ENCODE data around the gene ME2. TPM values are rescaled to one million over a fixed set of nuclear protein-coding genes. Genes with fewer than 3 reads are reported as not detected.

ME2 gene
- total and polyA plus RNA-seq, 2 donors (not counting 3 experiments of a cell fraction or from before 2014, with no cell fraction given) = 28.6 to 42.4 TPM

GRCh38 chr18:50857694-50858093, 21.2 kb upstream of the ME2 start:
- Histone ChIP-seq H3K27me3 (ENCODE audit: control insufficient read depth in 2 of 2, insufficient read depth in 2 of 2, low read length in 2 of 2) (no peaks in the 10 kb centered on the region), H2AFZ (ENCODE audit: low read depth, low read length) (no peak overlapping the region), H3K9me3 (replicated peaks; ENCODE audit: control insufficient read depth, insufficient read depth, low read length) (no peaks in the 10 kb centered on the region), H3K4me1 (ENCODE audit: control insufficient read depth, extremely low read depth, insufficient read depth, low read length) (no peaks in the 10 kb centered on the region), H3K4me2 (ENCODE audit: insufficient read depth, low read length) (no peak overlapping the region), H3K27ac (ENCODE audit: insufficient read depth, low read depth, low read length) (no peak overlapping the region), H3K36me3 (ENCODE audit: control insufficient read depth in 2 of 2, extremely low read depth in 1 of 2, insufficient read depth in 2 of 2, low read length in 2 of 2) (no peaks in the 10 kb centered on the region), H4K20me1 (replicated peaks; ENCODE audit: control insufficient read depth, extremely low read depth, insufficient read depth, low read length) (no peaks in the 10 kb centered on the region), H3K9ac (replicated peaks; ENCODE audit: extremely low read depth, insufficient read depth, low read length) (no peak overlapping the region), H3K9me1 (replicated peaks; ENCODE audit: control insufficient read depth, extremely low read depth, insufficient read depth, low read length) (no peaks in the 10 kb centered on the region), H3K79me2 (ENCODE audit: control insufficient read depth, insufficient read depth, low read length) (no peaks in the 10 kb centered on the region), H3K4me3 (replicated peaks in 1 of 3; ENCODE audit: insufficient read depth in 1 of 3, low read depth in 1 of 3, low read length in 3 of 3) (no peak overlapping the region)
- FAIRE-seq = no peak
- no peak for TF ChIP-seq POLR2A (IDR thresholded peaks at IDR 0.05; ENCODE audit: low read depth, low read length)
- TF ChIP-seq POLR2AphosphoS5 (IDR thresholded peaks at IDR 0.05; ENCODE audit: insufficient read depth, low read depth, low read length) = no peak
- no peak for TF ChIP-seq EZH2 (IDR thresholded peaks at IDR 0.05; ENCODE audit: borderline replicate concordance, low read depth, low read length, severe bottlenecking)
- TF ChIP-seq MYC (IDR thresholded peaks at IDR 0.05; ENCODE audit: low read depth, low read length) = no peak
- TF ChIP-seq GATA2 (IDR thresholded peaks at IDR 0.05; ENCODE audit: insufficient read depth, insufficient read length, low read depth, low read length) = no peak
- no peak for TF ChIP-seq FOS (IDR thresholded peaks at IDR 0.05; ENCODE audit: borderline replicate concordance, insufficient read depth, low read length)
- TF ChIP-seq CTCF (IDR thresholded peaks at IDR 0.05; ENCODE audit: extremely low read depth in 1 of 2, insufficient read depth in 1 of 2, low read depth in 1 of 2, low read length in 2 of 2) = no peak
- no peak for TF ChIP-seq JUN (IDR thresholded peaks at IDR 0.05; ENCODE audit: borderline replicate concordance, insufficient read depth, insufficient read length, low read depth)
- no peak for TF ChIP-seq MAX (IDR thresholded peaks at IDR 0.05; ENCODE audit: insufficient read depth, insufficient read length)
- ChIA-PET CTCF (interaction anchor here (1.9 kb wide), 1 partner anchor 9 kb away, joined by 6 read pairs; no protein-coding TSS in a partner anchor), POLR2A (no interaction called here)
- BruUV-seq (replicated peaks) = no TSS peak
- dilution Hi-C loops (cut with MboI; ENCODE audit: extremely low pct_ligation_motif_present, low sequenced_read_pairs) (no loop called here), intact Hi-C loops (cut with micrococcal nuclease) (no loop called here)
- DNase-seq (ENCODE audit: low read depth, low spot score) = no peak

Measured in endothelial cell of umbilical vein (primary cell).